Measurements from ENCODE around the gene ANKRD66. TPM values are rescaled to one million over a fixed set of nuclear protein-coding genes. Genes with fewer than 3 reads are reported as not detected.

Gene ANKRD66
- total and polyA plus RNA-seq, 2 donors (not counting 3 experiments of a cell fraction or from before 2014, with no cell fraction given), result not detected

- no TSS peak for BruUV-seq (replicated peaks)
- dilution Hi-C loops (cut with MboI; ENCODE audit: extremely low pct_ligation_motif_present, low sequenced_read_pairs), result no loop called here
- DNase-seq (ENCODE audit: low read depth, low spot score) (no peak), FAIRE-seq (no peak)
- no peaks in the 10 kb centered on the region for H3K4me1 ChIP-seq (ENCODE audit: control insufficient read depth, extremely low read depth, insufficient read depth, low read length)
- H2AFZ ChIP-seq (ENCODE audit: low read depth, low read length), result no peak overlapping the region
- TF ChIP-seq FOS (IDR thresholded peaks at IDR 0.05; ENCODE audit: borderline replicate concordance, insufficient read depth, low read length), result no peak
- no peak for TF ChIP-seq EZH2 (IDR thresholded peaks at IDR 0.05; ENCODE audit: borderline replicate concordance, low read depth, low read length, severe bottlenecking)
- peaks cover 0 to 5% of the 10 kb centered on the region in 2 experiments for H3K27me3 ChIP-seq (ENCODE audit: control insufficient read depth in 2 of 2, insufficient read depth in 2 of 2, low read length in 2 of 2)
- H3K9ac ChIP-seq (replicated peaks; ENCODE audit: extremely low read depth, insufficient read depth, low read length), result no peak overlapping the region
- H3K27ac ChIP-seq (ENCODE audit: insufficient read depth, low read depth, low read length), result no peak overlapping the region
- no peaks in the 10 kb centered on the region for H3K79me2 ChIP-seq (ENCODE audit: control insufficient read depth, insufficient read depth, low read length)
- no peaks in the 10 kb centered on the region for H3K9me1 ChIP-seq (replicated peaks; ENCODE audit: control insufficient read depth, extremely low read depth, insufficient read depth, low read length)
- H3K9me3 ChIP-seq (replicated peaks; ENCODE audit: control insufficient read depth, insufficient read depth, low read length), result no peaks in the 10 kb centered on the region
- no peaks in the 10 kb centered on the region for H4K20me1 ChIP-seq (replicated peaks; ENCODE audit: control insufficient read depth, extremely low read depth, insufficient read depth, low read length)
- CTCF ChIA-PET, result interaction anchor here (1.3 kb wide), 1 partner anchor 11 kb away, joined by 3 read pairs; no protein-coding TSS in a partner anchor
- H3K4me2 ChIP-seq (ENCODE audit: insufficient read depth, low read length), result no peak overlapping the region
- POLR2A ChIA-PET, result no interaction called here
- H3K36me3 ChIP-seq (ENCODE audit: control insufficient read depth in 2 of 2, extremely low read depth in 1 of 2, insufficient read depth in 2 of 2, low read length in 2 of 2), result no peaks in the 10 kb centered on the region
- H3K4me3 ChIP-seq (replicated peaks in 1 of 3; ENCODE audit: insufficient read depth in 1 of 3, low read depth in 1 of 3, low read length in 3 of 3), result no peak overlapping the region
- intact Hi-C loops (cut with micrococcal nuclease), result no loop called here
These were observed 42.1 kb downstream of the ANKRD66 start for GRCh38 chr6:46788791-46789190.

GRCh38 chr6:46789434-46790354 lies 43.0 kb downstream of the ANKRD66 start:
- FAIRE-seq (no peak), DNase-seq (ENCODE audit: low read depth, low spot score) (no peak)
- no peaks in the 10 kb centered on the region for H3K9me1 ChIP-seq (replicated peaks; ENCODE audit: control insufficient read depth, extremely low read depth, insufficient read depth, low read length)
- no peaks in the 10 kb centered on the region for H4K20me1 ChIP-seq (replicated peaks; ENCODE audit: control insufficient read depth, extremely low read depth, insufficient read depth, low read length)
- no peak overlapping the region for H2AFZ ChIP-seq (ENCODE audit: low read depth, low read length)
- no peak overlapping the region for H3K9ac ChIP-seq (replicated peaks; ENCODE audit: extremely low read depth, insufficient read depth, low read length)
- H3K27ac ChIP-seq (ENCODE audit: insufficient read depth, low read depth, low read length), result no peak overlapping the region
- CTCF ChIA-PET, result interaction anchor here (0.7 kb wide), 1 partner anchor 9 kb away, joined by 3 read pairs; no protein-coding TSS in a partner anchor
- no peaks in the 10 kb centered on the region for H3K36me3 ChIP-seq (ENCODE audit: control insufficient read depth in 2 of 2, extremely low read depth in 1 of 2, insufficient read depth in 2 of 2, low read length in 2 of 2)
- no peaks in the 10 kb centered on the region for H3K9me3 ChIP-seq (replicated peaks; ENCODE audit: control insufficient read depth, insufficient read depth, low read length)
- dilution Hi-C loops (cut with MboI; ENCODE audit: extremely low pct_ligation_motif_present, low sequenced_read_pairs) (no loop called here), intact Hi-C loops (cut with micrococcal nuclease) (no loop called here)
- H3K4me2 ChIP-seq (ENCODE audit: insufficient read depth, low read length), result no peak overlapping the region
- peaks cover 0 to 5% of the 10 kb centered on the region in 2 experiments for H3K27me3 ChIP-seq (ENCODE audit: control insufficient read depth in 2 of 2, insufficient read depth in 2 of 2, low read length in 2 of 2)
- no TSS peak for BruUV-seq (replicated peaks)
- POLR2A ChIA-PET, result no interaction called here
- H3K79me2 ChIP-seq (ENCODE audit: control insufficient read depth, insufficient read depth, low read length), result no peaks in the 10 kb centered on the region
- no peak overlapping the region for H3K4me3 ChIP-seq (replicated peaks in 1 of 3; ENCODE audit: insufficient read depth in 1 of 3, low read depth in 1 of 3, low read length in 3 of 3)
- TF ChIP-seq POLR2AphosphoS5 (IDR thresholded peaks at IDR 0.05; ENCODE audit: insufficient read depth, low read depth, low read length), result no peak
- no peak for TF ChIP-seq EZH2 (IDR thresholded peaks at IDR 0.05; ENCODE audit: borderline replicate concordance, low read depth, low read length, severe bottlenecking)
- no peak for TF ChIP-seq FOS (IDR thresholded peaks at IDR 0.05; ENCODE audit: borderline replicate concordance, insufficient read depth, low read length)
- no peak for TF ChIP-seq POLR2A (IDR thresholded peaks at IDR 0.05; ENCODE audit: low read depth, low read length)
- TF ChIP-seq GATA2 (IDR thresholded peaks at IDR 0.05; ENCODE audit: insufficient read depth, insufficient read length, low read depth, low read length), result no peak
- no peak for TF ChIP-seq MAX (IDR thresholded peaks at IDR 0.05; ENCODE audit: insufficient read depth, insufficient read length)
- TF ChIP-seq JUN (IDR thresholded peaks at IDR 0.05; ENCODE audit: borderline replicate concordance, insufficient read depth, insufficient read length, low read depth), result no peak
- TF ChIP-seq MYC (IDR thresholded peaks at IDR 0.05; ENCODE audit: low read depth, low read length), result no peak
- no peak for TF ChIP-seq CTCF (IDR thresholded peaks at IDR 0.05; ENCODE audit: extremely low read depth in 1 of 2, insufficient read depth in 1 of 2, low read depth in 1 of 2, low read length in 2 of 2)
- H3K4me1 ChIP-seq (ENCODE audit: control insufficient read depth, extremely low read depth, insufficient read depth, low read length), result no peaks in the 10 kb centered on the region
